SKM-1 (cell line): Measurements from ENCODE around the gene FARSB.
A peak's percentile ranks its signal among the peaks of the same experiment; 100 is the strongest.
"Not testable (repeated sequence)": the region's sequence is repeated elsewhere in the genome, so short reads cannot be mapped to it uniquely, and the experiment has no call there.

Experiments used
- DNase-seq: peaks from one replicate; lab custom pipeline; 2025; ENCODE audit not compliant: unreplicated experiment; lab: John Stamatoyannopoulos, UW

The FARSB gene

DNA sequence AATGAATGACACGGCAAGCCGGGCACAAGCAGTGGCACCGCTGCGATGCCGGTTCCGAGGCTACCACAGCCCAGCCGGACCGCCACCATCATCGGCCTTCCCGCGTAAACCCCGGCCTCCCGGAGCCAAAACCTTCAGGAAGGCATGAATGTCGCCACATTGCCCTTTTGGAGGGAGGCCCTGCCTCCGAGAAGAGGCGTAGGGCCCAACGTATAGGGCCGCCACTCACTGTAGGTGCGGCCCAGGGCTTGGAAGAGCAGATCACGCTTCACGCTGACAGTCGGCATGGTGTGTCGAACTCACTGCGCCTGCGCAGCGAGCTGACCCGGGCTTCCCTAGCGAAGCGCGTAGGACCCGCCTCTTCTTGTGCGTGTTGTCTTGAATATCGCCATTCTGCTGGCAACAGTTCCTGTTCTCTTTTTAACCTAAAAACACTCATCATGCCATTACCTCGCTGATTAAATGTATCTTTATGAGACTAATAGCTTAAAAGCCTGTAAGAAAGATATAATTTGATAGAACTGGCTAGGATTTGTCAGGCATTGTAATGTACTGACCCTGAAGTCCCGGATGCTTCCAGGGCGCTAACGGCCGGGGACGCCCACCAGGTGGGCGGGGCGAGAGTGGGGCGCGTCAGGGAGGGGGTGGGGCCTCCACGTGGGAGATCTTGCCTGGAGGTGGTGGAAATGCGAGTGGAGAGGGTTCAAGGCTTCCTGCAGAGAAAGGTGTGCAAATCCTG lies at the start of gene FARSB:
Gene FARSB (minus strand): TSS at position 306 of the 739 bp plus-strand sequence. CDS start 19 bp downstream, at position 287.
- peak; percentile 96 for DNase-seq

GRCh38 chr2:222703886-222704285 lies 48.0 kb upstream of the FARSB start:
- DNase-seq, result no peak

DNA sequence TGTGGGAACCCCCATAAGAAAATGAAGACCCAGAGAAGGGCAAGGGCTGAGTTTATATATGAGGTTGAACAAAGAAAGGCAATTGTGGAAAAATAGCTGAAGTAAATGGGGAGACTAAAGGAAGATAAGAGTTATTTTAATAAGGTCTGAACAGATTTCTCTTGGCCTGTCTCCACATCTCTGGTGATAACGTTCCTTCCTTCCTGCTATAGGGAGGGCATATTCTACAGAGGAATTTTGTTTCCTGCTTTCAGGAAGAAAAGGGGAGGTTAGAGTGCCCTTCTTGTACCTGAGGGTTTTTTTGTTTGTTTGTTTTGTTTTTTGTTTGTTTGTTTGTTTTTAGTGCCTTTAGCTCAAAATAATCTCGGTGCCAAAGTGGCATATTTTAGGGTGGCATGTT lies 47.2 kb upstream of the FARSB start:
- DNase-seq, result no peak

- DNase-seq, result no peak
Measured at GRCh38 chr2:222701721-222702131, 45.8 kb upstream of the FARSB start.

DNA sequence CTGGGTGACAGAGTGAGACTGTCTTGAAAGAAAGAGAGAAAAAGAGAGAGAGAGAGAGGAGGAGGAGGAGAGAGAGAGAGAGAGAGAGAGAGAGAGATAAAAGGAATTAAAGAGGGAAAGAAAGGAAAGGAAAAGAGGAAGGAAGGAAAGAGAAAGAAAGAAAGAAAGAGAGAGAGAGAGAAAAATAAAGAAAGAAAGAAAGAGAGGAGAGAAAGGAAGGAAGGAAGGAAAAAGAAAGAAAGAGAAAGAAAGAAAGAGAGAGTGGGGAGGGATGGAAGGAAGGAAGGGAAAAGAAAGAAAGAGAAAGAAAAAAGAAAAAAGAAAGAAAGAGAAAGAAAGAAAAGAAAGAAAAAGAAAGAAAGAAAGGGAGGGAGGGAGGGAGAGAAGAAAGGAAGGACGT lies 45.3 kb upstream of the FARSB start:
- no peak for DNase-seq

DNA sequence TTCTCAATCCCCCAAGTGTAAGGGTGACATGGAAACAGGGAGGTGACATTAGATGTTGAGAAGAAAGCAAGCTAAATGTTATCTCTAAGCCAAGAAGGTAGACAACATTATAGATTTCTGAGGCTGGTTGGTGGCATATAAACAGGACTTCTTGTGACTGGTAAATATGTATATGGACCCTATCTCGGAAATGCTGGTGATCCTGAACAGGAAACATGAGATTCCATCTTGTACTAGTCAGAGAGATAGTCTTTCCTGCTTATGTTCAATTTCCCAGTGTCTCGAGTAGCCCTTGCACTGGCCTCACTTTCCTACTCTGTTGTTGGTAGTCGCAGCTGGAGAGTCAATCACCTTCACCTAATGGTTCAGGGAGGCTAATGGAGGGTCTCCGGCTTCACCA lies 42.4 kb upstream of the FARSB start:
- no peak for DNase-seq

DNA sequence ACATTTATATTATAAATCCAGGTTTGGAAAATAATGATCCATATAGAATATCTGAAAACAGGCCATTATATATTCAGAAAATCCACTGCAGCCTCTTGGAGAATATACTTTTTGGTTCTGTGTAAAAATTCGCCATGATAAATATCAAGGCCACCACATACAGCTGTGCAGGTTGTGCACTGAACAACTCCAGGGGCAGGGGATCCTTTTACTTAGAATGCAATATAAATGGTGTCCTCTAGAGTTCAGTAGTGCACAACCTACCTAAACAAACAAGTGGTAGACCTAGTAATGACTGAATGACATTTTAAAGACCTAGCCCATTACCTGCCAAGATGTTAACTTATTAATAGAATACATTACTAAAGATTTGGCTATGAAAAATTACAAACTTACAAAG lies 37.9 kb upstream of the FARSB start:
- DNase-seq, result peak; percentile 4

GRCh38 chr2:222693413-222693812 lies 37.5 kb upstream of the FARSB start:
- DNase-seq, result not testable (repeated sequence)

GRCh38 chr2:222690564-222691200 lies 34.8 kb upstream of the FARSB start:
- peak; percentile 52 for DNase-seq

GRCh38 chr2:222689322-222689721 lies 33.4 kb upstream of the FARSB start:
- no peak for DNase-seq

- no peak for DNase-seq
Measured at GRCh38 chr2:222688917-222689316, 33.0 kb upstream of the FARSB start.

GRCh38 chr2:222686086-222686750 lies 30.3 kb upstream of the FARSB start:
- DNase-seq, result no peak

- no peak for DNase-seq
Measured at GRCh38 chr2:222683805-222684204, 27.9 kb upstream of the FARSB start.

- DNase-seq, result no peak
Measured at GRCh38 chr2:222677981-222678380, 22.1 kb upstream of the FARSB start.

DNA sequence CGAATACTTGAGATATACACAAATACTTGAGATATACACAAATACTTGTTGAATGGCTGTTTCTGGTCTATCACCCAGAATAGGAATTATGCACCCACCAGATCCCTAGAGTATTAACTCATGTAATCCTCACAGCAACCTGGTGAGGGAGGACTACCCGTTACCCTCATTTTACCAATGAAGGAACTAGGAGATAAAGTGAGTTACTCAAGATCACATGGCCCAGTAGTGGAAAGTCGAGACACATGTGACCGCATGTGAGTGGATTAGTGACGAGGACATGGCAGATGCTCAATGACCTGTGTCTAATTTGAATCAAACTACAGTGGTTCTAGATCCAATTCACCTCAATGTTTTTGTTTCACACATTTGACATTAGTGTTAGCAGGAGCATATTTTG lies 18.0 kb upstream of the FARSB start:
- DNase-seq, result no peak

GRCh38 chr2:222673273-222673672 lies 17.4 kb upstream of the FARSB start:
- DNase-seq, result no peak

DNA sequence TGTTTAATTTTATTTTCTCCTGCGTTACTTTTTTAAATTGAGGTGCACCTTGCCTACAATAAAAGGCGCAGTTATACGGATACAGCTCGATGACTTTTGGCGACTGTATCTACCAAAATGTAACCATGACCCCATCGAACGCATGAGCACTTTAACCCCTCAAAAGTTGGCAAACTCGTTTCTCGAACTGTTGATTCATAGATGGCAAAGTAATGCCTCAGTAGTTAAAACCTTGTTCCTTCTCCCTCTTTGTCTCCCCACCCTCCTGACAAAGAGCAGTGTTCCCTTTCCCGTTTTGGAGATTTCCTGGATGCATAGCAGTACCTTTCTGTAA lies 16.1 kb upstream of the FARSB start:
- DNase-seq, result no peak

GRCh38 chr2:222671259-222672067 lies 15.6 kb upstream of the FARSB start, which contains the start of gene MOGAT1:
Gene MOGAT1 (plus strand): TSS chr2:222671658. CDS start chr2:222671786, 128 bp downstream.
- no peak for DNase-seq

- no peak for DNase-seq
Measured at GRCh38 chr2:222670191-222671038, 14.5 kb upstream of the FARSB start.

DNA sequence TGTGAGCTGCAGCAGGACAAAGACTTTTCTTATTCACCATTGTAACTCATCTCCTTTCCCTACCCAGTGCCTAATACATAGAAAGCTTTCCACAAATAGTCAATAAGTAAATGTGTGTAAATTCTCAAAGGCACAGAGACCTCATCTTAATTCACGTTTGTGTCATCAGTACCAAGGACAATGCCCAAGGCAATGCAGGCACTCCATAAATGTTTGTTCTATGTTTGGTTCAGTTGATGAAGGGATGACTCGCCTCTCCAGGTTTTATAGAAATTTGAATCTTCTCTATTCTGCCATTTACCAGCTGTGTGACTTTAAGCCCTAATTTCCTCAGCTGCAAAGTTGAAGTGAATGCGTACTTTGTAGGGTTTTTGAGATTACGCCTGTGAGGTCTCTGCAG lies 13.5 kb upstream of the FARSB start:
- no peak for DNase-seq
